PC-3 (cell line): ENCODE results near the gene CACNA1I. TPM values are rescaled to one million over a fixed set of nuclear protein-coding genes. Genes with fewer than 3 reads are reported as not detected.

Source experiments
- ATAC-seq: fragments of 200-7000 bp; cut with Tn5 transposase; 2 replicates; pipeline ENCODE4 v1.9.1; 2020; ENCODE audit warnings: mild to moderate bottlenecking, moderate library complexity
- BruUV-seq: library from RNA; stranded (reverse); fragments of 400-500 nt; replicated peaks from 2 replicates; lab custom pipeline; 2021; lab: Mats Ljungman, UMichigan
- CTCF ChIA-PET: fragments of 300-600 bp; sonication (Branson Sonifier 250); formaldehyde crosslinking; loops from one replicate; lab custom pipeline; 2022; ENCODE audit warnings: antibody characterized with exemption; lab: Charles Lee
- POLR2A ChIA-PET: fragments of 300-600 bp; sonication (Branson Sonifier 250); formaldehyde crosslinking; loops from one replicate; lab custom pipeline; 2022; ENCODE audit warnings: antibody characterized with exemption; ENCODE audit not compliant: unreplicated experiment; lab: Charles Lee
- DNase-seq: peaks from one replicate; pipeline ENCODE4 v3.0.0-alpha.2; 2015
- H2AFZ ChIP-seq: fragments of 300-600 bp; sonication (generic); 2 replicates; pipeline ENCODE4 v1.6.0; 2016; ENCODE audit warnings: antibody characterized with exemption, low read length
- H3F3A ChIP-seq: fragments of 300-600 bp; sonication (generic); one replicate; pipeline ENCODE4 v1.6.0; 2017; ENCODE audit warnings: antibody characterized with exemption, low read length, control low read depth, mild to moderate bottlenecking; ENCODE audit not compliant: unreplicated experiment
- H3K27ac ChIP-seq: fragments of 300-600 bp; sonication (generic); 2 replicates; pipeline ENCODE4 v1.5.1; 2016; ENCODE audit warnings: mild to moderate bottlenecking, low read length
- H3K27me3 ChIP-seq: fragments of 300-600 bp; sonication (generic); 2 replicates; pipeline ENCODE4 v1.6.1; 2016; ENCODE audit warnings: low read length, mixed read lengths
- H3K36me3 ChIP-seq: fragments of 300-600 bp; sonication (generic); 2 replicates; pipeline ENCODE4 v1.6.1; 2016; ENCODE audit warnings: low read depth, mixed run types, low read length, mixed read lengths
- H3K4me1 ChIP-seq: fragments of 300-600 bp; sonication (generic); 2 replicates; pipeline ENCODE4 v1.5.1; 2016; ENCODE audit warnings: low read length; ENCODE audit not compliant: insufficient read depth
- H3K4me2 ChIP-seq: fragments of 300-600 bp; sonication (generic); 2 replicates; pipeline ENCODE4 v1.6.0; 2016; ENCODE audit warnings: low read length
- H3K4me3 ChIP-seq: fragments of 300-600 bp; sonication (generic); 2 replicates; pipeline ENCODE4 v1.5.1; 2016; ENCODE audit warnings: mild to moderate bottlenecking, low read length, mixed read lengths
- H3K79me2 ChIP-seq: fragments of 300-600 bp; sonication (generic); 2 replicates; pipeline ENCODE4 v1.6.1; 2017; ENCODE audit warnings: low read length, mixed read lengths
- H3K9ac ChIP-seq: fragments of 300-600 bp; sonication (generic); 2 replicates; pipeline ENCODE4 v1.6.0; 2016; ENCODE audit warnings: mild to moderate bottlenecking, low read length
- H3K9me2 ChIP-seq: fragments of 300-600 bp; sonication (generic); replicated peaks from 2 replicates; pipeline ENCODE4 v1.6.1; 2016; ENCODE audit warnings: mixed run types, low read length, mixed read lengths
- H3K9me3 ChIP-seq: fragments of 300-600 bp; sonication (generic); 2 replicates; pipeline ENCODE4 v1.6.1; 2016; ENCODE audit warnings: low read length, mixed read lengths
- H4K20me1 ChIP-seq: fragments of 300-600 bp; sonication (generic); 2 replicates; pipeline ENCODE4 v1.6.1; 2016; ENCODE audit warnings: low read length, mixed read lengths
- CTCF ChIP-seq: fragments of 300-600 bp; sonication (generic); conservative IDR thresholded peaks from 2 replicates; pipeline ENCODE4 v1.5.1; 2017; ENCODE audit warnings: antibody characterized with exemption, low read depth, mild to moderate bottlenecking, low read length
- EZH2 ChIP-seq: fragments of 300-600 bp; sonication (generic); IDR thresholded peaks from one replicate; pipeline ENCODE4 v1.6.1; 2017; ENCODE audit warnings: antibody characterized with exemption, mild to moderate bottlenecking, low read length; ENCODE audit not compliant: unreplicated experiment
- EZH2phosphoT487 ChIP-seq: fragments of 300-600 bp; sonication (generic); IDR thresholded peaks from 2 replicates; pipeline ENCODE4 v1.6.1; 2018; ENCODE audit warnings: mild to moderate bottlenecking, antibody characterized with exemption, low read length, borderline replicate concordance
- intact Hi-C: fragments of 100-400 bp; cut with micrococcal nuclease; formaldehyde crosslinking; loops from 2 replicates; pipeline ENCODE4 v1.9.0; 2023
- total RNA-seq: library from RNA; depleted of rRNA; stranded (reverse); fragments of >200 nt; gene quantifications from 2 replicates; pipeline ENCODE4 v1.2.3, GENCODE V29; 2014

Gene CACNA1I
- total RNA-seq, 1 experiment from 2014 or later: not detected

DNA sequence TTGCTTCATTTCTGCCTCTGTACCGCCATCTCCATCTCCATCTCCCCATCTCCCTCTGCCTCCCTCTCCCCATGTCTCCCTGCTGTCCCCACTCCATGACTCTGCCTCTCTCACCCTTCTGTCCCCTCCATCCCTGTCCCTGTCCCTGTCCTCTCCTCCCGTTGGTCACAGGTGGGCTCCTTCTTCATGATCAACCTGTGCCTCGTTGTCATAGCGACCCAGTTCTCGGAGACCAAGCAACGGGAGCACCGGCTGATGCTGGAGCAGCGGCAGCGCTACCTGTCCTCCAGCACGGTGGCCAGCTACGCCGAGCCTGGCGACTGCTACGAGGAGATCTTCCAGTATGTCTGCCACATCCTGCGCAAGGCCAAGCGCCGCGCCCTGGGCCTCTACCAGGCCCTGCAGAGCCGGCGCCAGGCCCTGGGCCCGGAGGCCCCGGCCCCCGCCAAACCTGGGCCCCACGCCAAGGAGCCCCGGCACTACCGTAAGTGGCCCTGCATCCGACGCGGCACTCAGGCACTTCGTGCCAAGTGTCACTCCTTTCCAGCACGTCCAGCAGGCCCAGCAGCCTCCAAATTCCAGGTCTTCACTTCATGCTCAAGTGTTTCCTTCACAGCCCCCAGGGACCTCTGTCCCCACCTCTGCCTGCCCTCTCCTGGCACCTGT, 76.0 kb downstream of the CACNA1I start:
- intact Hi-C loops: no loop called here
- no peaks in the 10 kb centered on the region for H3K9me3 ChIP-seq
- no peaks in the 10 kb centered on the region for H4K20me1 ChIP-seq
- POLR2A ChIA-PET: no interaction called here
- no peak overlapping the region for H3K4me3 ChIP-seq
- no peak overlapping the region for H3K9ac ChIP-seq
- no peaks in the 10 kb centered on the region for H3K36me3 ChIP-seq
- no peaks in the 10 kb centered on the region for H3K4me1 ChIP-seq
- CTCF ChIA-PET: no interaction called here
- DNase-seq (no peak), ATAC-seq (no peak)
- TF ChIP-seq EZH2phosphoT487: no peak
- no peak for TF ChIP-seq CTCF
- no peak for TF ChIP-seq EZH2
- no peak overlapping the region for H2AFZ ChIP-seq
- H3K27me3 ChIP-seq: no peaks in the 10 kb centered on the region
- no TSS peak for BruUV-seq
- H3K79me2 ChIP-seq: no peaks in the 10 kb centered on the region
- H3K9me2 ChIP-seq: no peaks in the 10 kb centered on the region
- H3K4me2 ChIP-seq: no peak overlapping the region
- no peak overlapping the region for H3K27ac ChIP-seq
- H3F3A ChIP-seq: no peaks in the 10 kb centered on the region

DNA sequence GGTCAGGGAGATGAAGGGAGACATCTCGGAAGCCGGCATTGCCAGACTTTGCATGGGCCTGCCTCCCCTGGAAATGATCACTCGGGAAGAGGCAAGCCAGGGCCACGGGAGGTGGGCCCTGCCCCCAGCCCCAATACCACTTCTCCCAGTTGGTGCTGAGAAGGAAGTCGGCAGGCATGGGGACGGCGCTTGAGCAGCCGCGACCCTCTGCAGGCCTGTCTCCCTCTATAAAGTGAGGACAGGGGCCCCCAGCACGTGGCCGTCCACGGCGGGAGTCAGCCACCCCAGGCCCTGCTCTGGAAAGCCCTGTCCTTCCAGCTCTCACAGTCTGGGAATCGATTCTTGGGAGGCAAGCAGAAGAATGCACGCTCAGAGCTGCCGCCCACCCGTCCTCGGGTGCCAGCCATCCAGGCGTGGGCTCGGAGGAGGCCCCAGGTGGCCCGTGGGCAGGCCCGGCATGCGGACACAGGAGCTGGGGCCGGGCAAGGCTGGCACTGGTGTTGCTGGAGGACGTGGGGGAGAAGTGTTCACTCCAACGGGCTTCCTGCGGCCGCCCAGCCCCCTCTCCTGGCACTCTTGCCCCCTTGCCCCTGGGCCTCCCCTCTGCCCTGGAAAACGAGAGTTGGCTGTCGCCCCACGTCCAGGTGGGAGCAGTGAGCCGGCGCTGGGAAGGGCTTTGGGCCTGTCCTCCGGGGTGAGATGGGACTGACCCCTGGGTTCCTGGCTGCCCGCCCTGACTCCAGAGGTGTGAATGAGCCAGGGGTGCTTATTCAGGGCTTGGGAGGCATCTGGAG, 77.5 kb downstream of the CACNA1I start:
- no peaks in the 10 kb centered on the region for H3K9me2 ChIP-seq
- H3K27me3 ChIP-seq: no peaks in the 10 kb centered on the region
- H3K79me2 ChIP-seq: no peaks in the 10 kb centered on the region
- no TSS peak for BruUV-seq
- TF ChIP-seq CTCF: no peak
- TF ChIP-seq EZH2: no peak
- no peak for TF ChIP-seq EZH2phosphoT487
- ATAC-seq: no peak
- no peaks in the 10 kb centered on the region for H3K9me3 ChIP-seq
- no peak overlapping the region for H3K4me3 ChIP-seq
- no peak overlapping the region for H3K27ac ChIP-seq
- no peak for DNase-seq
- H2AFZ ChIP-seq: no peak overlapping the region
- CTCF ChIA-PET: no interaction called here
- no peak overlapping the region for H3K4me2 ChIP-seq
- intact Hi-C loops: no loop called here
- H3F3A ChIP-seq: no peaks in the 10 kb centered on the region
- H3K36me3 ChIP-seq: no peaks in the 10 kb centered on the region
- H3K4me1 ChIP-seq: no peaks in the 10 kb centered on the region
- no peaks in the 10 kb centered on the region for H4K20me1 ChIP-seq
- no peak overlapping the region for H3K9ac ChIP-seq
- POLR2A ChIA-PET: no interaction called here

DNA sequence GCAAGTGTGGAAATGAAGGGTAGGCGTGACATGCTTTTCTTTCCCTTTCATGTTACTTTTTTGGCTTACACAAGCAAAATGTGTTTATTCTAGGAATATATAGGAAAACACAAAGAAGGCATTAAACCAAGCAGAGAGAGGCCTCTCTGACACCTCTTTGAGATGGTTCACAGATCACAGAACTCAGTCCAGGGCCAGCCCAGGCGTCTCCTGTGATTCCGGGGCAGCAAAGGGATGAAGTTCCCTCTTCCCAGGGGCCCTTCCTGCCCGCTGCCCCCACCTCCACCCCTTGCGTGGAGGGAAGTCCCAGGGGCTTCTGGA, 78.0 kb downstream of the CACNA1I start:
- no TSS peak for BruUV-seq
- no peak for TF ChIP-seq EZH2
- no peak for TF ChIP-seq EZH2phosphoT487
- TF ChIP-seq CTCF: no peak
- Histone ChIP-seq H3K4me2 (no peak overlapping the region), H3K36me3 (no peaks in the 10 kb centered on the region), H3K4me1 (no peaks in the 10 kb centered on the region), H4K20me1 (no peaks in the 10 kb centered on the region), H3K4me3 (no peak overlapping the region), H3K9ac (no peak overlapping the region), H3K9me3 (no peaks in the 10 kb centered on the region), H3K27me3 (no peaks in the 10 kb centered on the region), H3F3A (no peaks in the 10 kb centered on the region), H3K9me2 (no peaks in the 10 kb centered on the region), H3K27ac (no peak overlapping the region), H2AFZ (no peak overlapping the region), H3K79me2 (no peaks in the 10 kb centered on the region)
- ATAC-seq: no peak
- no peak for DNase-seq
- intact Hi-C loops: no loop called here
- ChIA-PET CTCF (no interaction called here), POLR2A (no interaction called here)
